ENCODE results near the gene DOCK1.

Gene DOCK1

GRCh38 chr10:127149501-127150081, 244.4 kb downstream of the DOCK1 start:
- no peak for DNase-seq

- no peak for DNase-seq
These were observed 244.9 kb downstream of the DOCK1 start for GRCh38 chr10:127150136-127150535.

GRCh38 chr10:127151541-127151940, 246.3 kb downstream of the DOCK1 start:
- DNase-seq, result no peak

- no peak for DNase-seq
These were observed 246.9 kb downstream of the DOCK1 start for GRCh38 chr10:127151981-127152699.

- no peak for DNase-seq
These were observed 248.0 kb downstream of the DOCK1 start for GRCh38 chr10:127153181-127153580.

- DNase-seq, result no peak
These were observed 249.8 kb downstream of the DOCK1 start for GRCh38 chr10:127154831-127155620.

GRCh38 chr10:127157089-127157488, 251.9 kb downstream of the DOCK1 start:
- no peak for DNase-seq

- DNase-seq, result no peak
These were observed 252.4 kb downstream of the DOCK1 start for GRCh38 chr10:127157506-127158200.

GRCh38 chr10:127158662-127159061, 253.4 kb downstream of the DOCK1 start:
- no peak for DNase-seq

- DNase-seq, result no peak
These were observed 254.5 kb downstream of the DOCK1 start for GRCh38 chr10:127159648-127160245.

GRCh38 chr10:127161482-127161881, 256.3 kb downstream of the DOCK1 start:
- DNase-seq, result no peak

- DNase-seq, result no peak
These were observed 257.6 kb downstream of the DOCK1 start for GRCh38 chr10:127162841-127163240.

- DNase-seq, result no peak
These were observed 263.0 kb downstream of the DOCK1 start for GRCh38 chr10:127168261-127168660.

- DNase-seq, result no peak
These were observed 269.6 kb downstream of the DOCK1 start for GRCh38 chr10:127174866-127175265.

- DNase-seq, result no peak
These were observed 270.3 kb downstream of the DOCK1 start for GRCh38 chr10:127175357-127176110.

GRCh38 chr10:127176649-127177048, 271.4 kb downstream of the DOCK1 start:
- DNase-seq, result no peak

GRCh38 chr10:127179612-127180250, 274.5 kb downstream of the DOCK1 start:
- DNase-seq, result no peak

- no peak for DNase-seq
These were observed 276.9 kb downstream of the DOCK1 start for GRCh38 chr10:127182161-127182560.

GRCh38 chr10:127184582-127184981, 279.4 kb downstream of the DOCK1 start:
- DNase-seq, result no peak

- DNase-seq, result no peak
These were observed 281.6 kb downstream of the DOCK1 start for GRCh38 chr10:127186813-127187212.

GRCh38 chr10:127189226-127189625, 284.0 kb downstream of the DOCK1 start:
- DNase-seq, result no peak

- DNase-seq, result no peak
These were observed 285.2 kb downstream of the DOCK1 start for GRCh38 chr10:127190427-127190826.

All from activated CD4-positive, alpha-beta T cell treated with anti-CD3 and anti-CD28 coated beads for 1 hour (primary cell).